ENCODE data around the gene OVAAL.

DNA sequence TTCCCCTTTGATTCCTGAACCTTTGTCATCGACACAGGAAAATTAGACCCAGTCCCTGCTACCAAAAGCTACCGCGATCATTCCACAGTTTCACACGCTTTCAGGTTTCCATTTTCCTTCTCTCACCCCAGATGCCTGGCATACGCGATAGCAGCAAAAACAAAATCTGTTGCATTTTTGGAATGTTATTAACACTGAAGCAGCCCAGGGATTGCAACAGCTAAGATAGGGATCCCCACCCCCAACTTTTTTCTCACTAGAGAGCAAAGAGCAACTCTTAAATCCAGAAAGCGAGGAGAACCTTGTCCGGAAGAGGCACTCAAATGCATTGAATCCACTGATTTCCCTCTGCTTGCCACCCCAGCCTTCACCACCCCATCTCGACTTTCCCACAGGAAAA lies 8.9 kb downstream of the OVAAL start:
- TF ChIP-seq, protein P1, sequence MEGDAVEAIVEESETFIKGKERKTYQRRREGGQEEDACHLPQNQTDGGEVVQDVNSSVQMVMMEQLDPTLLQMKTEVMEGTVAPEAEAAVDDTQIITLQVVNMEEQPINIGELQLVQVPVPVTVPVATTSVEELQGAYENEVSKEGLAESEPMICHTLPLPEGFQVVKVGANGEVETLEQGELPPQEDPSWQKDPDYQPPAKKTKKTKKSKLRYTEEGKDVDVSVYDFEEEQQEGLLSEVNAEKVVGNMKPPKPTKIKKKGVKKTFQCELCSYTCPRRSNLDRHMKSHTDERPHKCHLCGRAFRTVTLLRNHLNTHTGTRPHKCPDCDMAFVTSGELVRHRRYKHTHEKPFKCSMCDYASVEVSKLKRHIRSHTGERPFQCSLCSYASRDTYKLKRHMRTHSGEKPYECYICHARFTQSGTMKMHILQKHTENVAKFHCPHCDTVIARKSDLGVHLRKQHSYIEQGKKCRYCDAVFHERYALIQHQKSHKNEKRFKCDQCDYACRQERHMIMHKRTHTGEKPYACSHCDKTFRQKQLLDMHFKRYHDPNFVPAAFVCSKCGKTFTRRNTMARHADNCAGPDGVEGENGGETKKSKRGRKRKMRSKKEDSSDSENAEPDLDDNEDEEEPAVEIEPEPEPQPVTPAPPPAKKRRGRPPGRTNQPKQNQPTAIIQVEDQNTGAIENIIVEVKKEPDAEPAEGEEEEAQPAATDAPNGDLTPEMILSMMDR (IDR thresholded peaks at IDR 0.05) = no peak
- TF ChIP-seq POLR2A (IDR thresholded peaks at IDR 0.05) = no peak
- TF ChIP-seq POLR2AphosphoS5 (IDR thresholded peaks at IDR 0.05) = no peak
- TF ChIP-seq EP300 (IDR thresholded peaks at IDR 0.05) = no peak
